ENCODE data around the gene PPFIBP1.

PPFIBP1 gene

GRCh38 chr12:27707216-27707615, 183.2 kb downstream of the PPFIBP1 start:
- DNase-seq: no peak
- H3K27ac Mint-ChIP-seq: no peak overlapping the region
- peaks cover 18% of the 10 kb centered on the region for H3K4me1 Mint-ChIP-seq
- H3K4me3 Mint-ChIP-seq: no peak overlapping the region
- peaks cover 9% of the 10 kb centered on the region for H3K27me3 Mint-ChIP-seq (ENCODE audit: low read depth, poor library complexity)
- H3K9me3 Mint-ChIP-seq: no peaks in the 10 kb centered on the region
- peaks cover 5% of the 10 kb centered on the region for H3K36me3 Mint-ChIP-seq (ENCODE audit: low read depth)
- TF ChIP-seq CTCF (IDR thresholded peaks at IDR 0.05): no peak

- Mint-ChIP-seq H3K27me3 (ENCODE audit: low read depth, poor library complexity) (peaks cover 7% of the 10 kb centered on the region), H3K4me1 (peaks cover 28% of the 10 kb centered on the region), H3K27ac (no peak overlapping the region), H3K36me3 (ENCODE audit: low read depth) (peaks cover 26% of the 10 kb centered on the region), H3K4me3 (no peak overlapping the region), H3K9me3 (no peaks in the 10 kb centered on the region)
- TF ChIP-seq CTCF (IDR thresholded peaks at IDR 0.05): no peak
- DNase-seq: no peak
These were observed 185.4 kb downstream of the PPFIBP1 start for GRCh38 chr12:27709212-27709931.

- no peak for DNase-seq
- Mint-ChIP-seq H3K27ac (peak overlapping the region; percentile 92), H3K36me3 (ENCODE audit: low read depth) (peaks cover 31% of the 10 kb centered on the region), H3K4me3 (peak overlapping the region; percentile 97), H3K9me3 (no peaks in the 10 kb centered on the region), H3K4me1 (peaks cover 28% of the 10 kb centered on the region), H3K27me3 (ENCODE audit: low read depth, poor library complexity) (peaks cover 7% of the 10 kb centered on the region)
- no peak for TF ChIP-seq CTCF (IDR thresholded peaks at IDR 0.05)
These were observed 186.1 kb downstream of the PPFIBP1 start for GRCh38 chr12:27709932-27710591.

GRCh38 chr12:27710592-27711316, 186.7 kb downstream of the PPFIBP1 start, which contains the start of gene MRPS35:
TSS of gene MRPS35 (plus strand) at chr12:27710832. CDS start at chr12:27710844, 12 bp downstream.
- no peak for TF ChIP-seq CTCF (IDR thresholded peaks at IDR 0.05)

GRCh38 chr12:27711317-27711682, 187.3 kb downstream of the PPFIBP1 start:
- Mint-ChIP-seq H3K27me3 (ENCODE audit: low read depth, poor library complexity) (peaks cover 3% of the 10 kb centered on the region), H3K4me3 (peak overlapping the region; percentile 97), H3K9me3 (no peaks in the 10 kb centered on the region), H3K36me3 (ENCODE audit: low read depth) (peaks cover 42% of the 10 kb centered on the region), H3K4me1 (peaks cover 28% of the 10 kb centered on the region), H3K27ac (peak overlapping the region; percentile 92)
- DNase-seq: no peak
- no peak for TF ChIP-seq CTCF (IDR thresholded peaks at IDR 0.05)

More at GRCh38 chr12:27710592-27711316, 186.7 kb downstream of the PPFIBP1 start, which contains the start of gene MRPS35:
- Mint-ChIP-seq H3K36me3 (ENCODE audit: low read depth) (peaks cover 37% of the 10 kb centered on the region), H3K9me3 (no peaks in the 10 kb centered on the region), H3K4me1 (peaks cover 28% of the 10 kb centered on the region), H3K4me3 (peak within 1 kb of the TSS; percentile 97), H3K27me3 (ENCODE audit: low read depth, poor library complexity) (peaks cover 7% of the 10 kb centered on the region), H3K27ac (peak within 1 kb of the TSS; percentile 92)
- DNase-seq: peak; percentile 87
